ENCODE results near the gene SNX27. TPM values are rescaled to one million over a fixed set of nuclear protein-coding genes. Genes with fewer than 3 reads are reported as not detected.

The SNX27 gene
- total RNA-seq, 3 donors from 2014 or later (not counting 1 experiment from before 2014, with no cell fraction given), result 17.8 to 25.0 (median 23.7) TPM

GRCh38 chr1:151705146-151705545 is 93.3 kb downstream of the SNX27 start:
- Histone ChIP-seq H3K4me1 (ENCODE audit: control insufficient read depth, insufficient read depth, low read length) (peaks cover 7% of the 10 kb centered on the region), H3K27ac (ENCODE audit: low read length) (no peak overlapping the region), H3K27me3 (ENCODE audit: control insufficient read depth, insufficient read depth, low read length) (no peaks in the 10 kb centered on the region), H3K36me3 (ENCODE audit: control insufficient read depth, insufficient read depth, low read length) (peaks cover 9% of the 10 kb centered on the region), H3K9me3 (ENCODE audit: control insufficient read depth, insufficient read depth, low read length) (no peaks in the 10 kb centered on the region), H3K4me3 (ENCODE audit: low read length) (no peak overlapping the region)
- ATAC-seq (no peak), DNase-seq (no peak)
- Mint-ChIP-seq H3K27ac (no peak overlapping the region), H3K4me1 (peaks cover 0 to 25% of the 10 kb centered on the region in 2 donors), H3K4me3 (no peak overlapping the region), H3K27me3 (ENCODE audit: low read depth in 2 of 2) (peaks cover 0 to 3% of the 10 kb centered on the region in 2 donors), H3K9me3 (no peaks in the 10 kb centered on the region), H3K36me3 (peaks cover 7% of the 10 kb centered on the region)
- TF ChIP-seq CTCF (IDR thresholded peaks at IDR 0.05), result no peak
- 94% methylated on average over 7 of the region's 7 CpGs for WGBS (ENCODE audit: insufficient coverage)
- intact Hi-C loops (cut with micrococcal nuclease), result no loop called here

GRCh38 chr1:151705753-151706463 is 94.1 kb downstream of the SNX27 start:
- Mint-ChIP-seq H3K27ac (no peak overlapping the region), H3K4me3 (no peak overlapping the region)

GRCh38 chr1:151706464-151707415 is 94.9 kb downstream of the SNX27 start:
- no peak for DNase-seq
- ATAC-seq, result no peak
- intact Hi-C loops (cut with micrococcal nuclease), result no loop called here
- H3K27ac Mint-ChIP-seq, result no peak overlapping the region
- no peak overlapping the region for H3K4me3 Mint-ChIP-seq
- H3K27me3 Mint-ChIP-seq (ENCODE audit: low read depth in 2 of 2), result peaks cover 0 to 3% of the 10 kb centered on the region in 2 donors
- Histone ChIP-seq H3K4me1 (ENCODE audit: control insufficient read depth, insufficient read depth, low read length) (peaks cover 7% of the 10 kb centered on the region), H3K9me3 (ENCODE audit: control insufficient read depth, insufficient read depth, low read length) (no peaks in the 10 kb centered on the region), H3K36me3 (ENCODE audit: control insufficient read depth, insufficient read depth, low read length) (no peaks in the 10 kb centered on the region), H3K27me3 (ENCODE audit: control insufficient read depth, insufficient read depth, low read length) (no peaks in the 10 kb centered on the region), H3K4me3 (ENCODE audit: low read length) (no peak overlapping the region), H3K27ac (ENCODE audit: low read length) (no peak overlapping the region)
- TF ChIP-seq CTCF (IDR thresholded peaks at IDR 0.05), result no peak
- no peaks in the 10 kb centered on the region for H3K9me3 Mint-ChIP-seq
- H3K4me1 Mint-ChIP-seq, result peaks cover 0 to 25% of the 10 kb centered on the region in 2 donors
- WGBS (ENCODE audit: insufficient coverage), result 68% methylated on average over 21 of the region's 21 CpGs
- H3K36me3 Mint-ChIP-seq, result no peaks in the 10 kb centered on the region

More at GRCh38 chr1:151705753-151706463, 94.1 kb downstream of the SNX27 start:
- no peaks in the 10 kb centered on the region for H3K27me3 ChIP-seq (ENCODE audit: control insufficient read depth, insufficient read depth, low read length)
- 79% methylated on average over 11 of the region's 11 CpGs for WGBS (ENCODE audit: insufficient coverage)
- H3K4me1 ChIP-seq (ENCODE audit: control insufficient read depth, insufficient read depth, low read length), result peaks cover 7% of the 10 kb centered on the region
- H3K4me3 ChIP-seq (ENCODE audit: low read length), result no peak overlapping the region
- no peaks in the 10 kb centered on the region for H3K9me3 ChIP-seq (ENCODE audit: control insufficient read depth, insufficient read depth, low read length)
- H3K36me3 ChIP-seq (ENCODE audit: control insufficient read depth, insufficient read depth, low read length), result peaks cover 5% of the 10 kb centered on the region
- DNase-seq, result no peak
- H3K4me1 Mint-ChIP-seq, result peaks cover 0 to 25% of the 10 kb centered on the region in 2 donors
- no peak for TF ChIP-seq CTCF (IDR thresholded peaks at IDR 0.05)
- intact Hi-C loops (cut with micrococcal nuclease), result no loop called here
- H3K27ac ChIP-seq (ENCODE audit: low read length), result no peak overlapping the region
- H3K9me3 Mint-ChIP-seq, result no peaks in the 10 kb centered on the region
- H3K36me3 Mint-ChIP-seq, result no peaks in the 10 kb centered on the region
- H3K27me3 Mint-ChIP-seq (ENCODE audit: low read depth in 2 of 2), result peaks cover 0 to 3% of the 10 kb centered on the region in 2 donors
- ATAC-seq, result no peak

All from natural killer cell (primary cell).